Measurements from ENCODE around the gene NINL.
"Not testable (repeated sequence)": the region's sequence is repeated elsewhere in the genome, so short reads cannot be mapped to it uniquely, and the experiment has no call there.

NINL gene

DNA sequence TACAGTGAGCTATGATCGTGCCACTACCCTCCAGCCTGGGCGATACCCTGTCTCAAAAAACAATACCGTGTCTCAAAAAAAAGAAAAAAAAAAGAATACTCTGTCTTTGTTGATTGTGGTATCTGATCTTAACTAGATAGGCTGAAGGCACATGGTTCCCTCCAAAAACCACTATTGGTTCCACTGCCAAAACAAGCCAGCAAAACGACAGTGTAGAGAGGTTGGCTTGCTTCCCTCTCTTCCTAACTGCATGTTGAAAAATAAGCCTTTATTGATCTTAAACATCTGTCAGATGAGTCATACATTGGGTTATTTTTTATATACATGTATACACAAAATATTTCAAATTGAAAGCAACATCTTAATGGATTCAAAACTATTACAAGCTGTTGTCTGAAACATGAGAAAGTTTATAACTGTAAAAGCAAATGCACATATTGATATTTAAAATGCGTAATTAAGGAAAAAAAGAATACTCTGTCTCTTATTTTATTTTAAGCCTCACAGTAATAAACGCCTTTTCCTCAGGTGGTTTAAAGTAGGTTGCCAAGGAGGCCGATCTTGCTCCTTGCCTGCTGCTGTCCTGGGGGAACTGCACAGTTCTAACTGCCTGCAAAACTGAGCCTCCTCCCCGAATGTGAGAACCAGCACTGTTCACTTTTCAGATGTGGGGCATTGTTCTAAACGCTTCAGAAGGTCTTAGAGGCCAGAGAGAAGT lies 7.0 kb upstream of the NINL start:
- DNase-seq = no peak

GRCh38 chr20:25590778-25591177 lies 5.4 kb upstream of the NINL start:
- DNase-seq = not testable (repeated sequence)

- DNase-seq = no peak
Observed at GRCh38 chr20:25588491-25588890, 3.2 kb upstream of the NINL start.

DNA sequence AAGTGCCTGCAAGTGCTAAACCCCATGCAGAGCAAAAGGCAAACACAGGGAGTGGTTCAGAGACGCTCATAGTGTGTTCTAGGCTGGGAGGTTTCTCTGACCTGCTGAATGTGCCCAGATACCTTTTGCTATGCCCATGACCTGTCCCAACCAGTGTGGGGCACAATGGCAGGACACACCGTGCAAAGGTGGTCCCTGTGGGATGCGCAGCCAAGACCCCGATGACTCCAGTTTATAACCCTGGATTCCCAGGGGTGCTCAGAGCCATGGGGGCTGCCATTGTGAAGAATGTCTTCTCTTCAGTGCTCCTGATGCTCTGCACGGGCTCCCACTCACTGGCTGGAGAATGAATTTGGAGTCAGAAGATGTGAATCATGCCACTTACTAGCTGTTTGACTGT lies 2.2 kb upstream of the NINL start:
- DNase-seq = no peak

GRCh38 chr20:25586877-25587276 lies 1.5 kb upstream of the NINL start:
- no peak for DNase-seq

DNA sequence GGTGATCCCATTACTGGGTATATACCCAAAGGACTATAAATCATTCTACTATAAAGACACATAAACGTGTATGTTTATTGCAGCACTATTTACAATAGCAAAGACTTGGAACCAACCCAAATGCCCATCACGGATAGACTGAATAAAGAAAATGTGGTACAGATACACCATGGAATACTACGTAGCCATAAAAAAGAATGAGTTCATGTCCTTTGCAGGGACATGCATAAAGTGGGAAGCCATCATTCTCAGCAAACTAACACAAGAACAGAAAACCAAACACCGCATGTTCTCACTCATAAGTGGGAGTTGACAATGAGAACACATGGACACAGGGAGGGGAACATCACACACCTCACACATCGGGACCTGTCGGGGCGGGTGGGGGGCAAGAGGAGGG lies 1.7 kb downstream of the NINL start:
- not testable (repeated sequence) for DNase-seq

DNA sequence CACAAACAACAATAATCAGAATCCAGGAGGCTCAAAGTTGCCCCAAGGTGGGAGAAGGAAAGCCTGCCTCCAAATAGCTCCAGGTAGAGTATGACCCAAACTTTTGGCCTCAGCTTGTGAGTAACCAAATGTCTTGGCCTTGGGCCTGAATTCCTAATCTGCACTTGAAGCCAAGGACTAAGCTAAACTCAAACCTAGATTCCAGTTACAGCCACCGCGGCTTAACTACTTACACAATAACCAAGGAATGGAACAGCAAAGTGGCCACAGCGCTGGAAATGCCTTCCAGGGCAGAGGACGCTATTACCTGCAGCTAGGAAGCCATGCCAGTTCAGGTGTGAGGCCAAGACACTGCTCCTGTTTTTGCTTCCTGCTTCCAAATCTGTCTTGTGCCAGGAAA lies 4.6 kb downstream of the NINL start:
- DNase-seq = no peak

DNA sequence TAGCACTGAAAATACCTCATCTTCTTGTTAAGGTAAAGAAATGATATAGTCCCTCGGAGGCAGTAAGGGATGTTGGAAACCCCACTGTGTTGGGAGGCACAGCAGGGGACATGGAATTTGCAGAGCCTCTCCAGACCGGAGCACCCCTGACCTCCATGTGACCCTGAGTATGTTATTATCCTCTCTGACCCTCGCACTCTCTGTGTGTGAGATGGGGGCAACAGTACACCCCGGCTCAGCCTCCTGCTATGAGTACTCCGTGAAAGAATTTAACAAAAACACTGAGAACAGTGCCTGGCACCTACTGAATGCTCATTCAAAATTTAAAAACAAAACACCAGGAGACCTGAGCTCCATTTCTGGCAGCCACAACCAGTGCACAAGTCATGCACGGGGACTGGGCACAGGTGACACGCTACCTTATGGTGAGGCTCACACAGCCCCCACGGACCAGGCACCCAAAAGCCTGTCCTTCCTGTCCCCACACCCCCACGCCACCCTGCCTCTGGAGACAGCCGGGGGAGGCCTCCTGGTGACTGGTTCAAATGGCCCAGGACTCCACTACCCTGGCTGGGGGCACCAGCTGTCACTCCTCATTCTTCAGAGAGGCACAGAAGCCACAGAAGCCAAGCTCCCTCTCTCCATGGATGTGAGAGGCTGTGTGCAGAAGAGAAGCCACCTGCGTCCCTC lies 6.1 kb downstream of the NINL start:
- DNase-seq = no peak

GRCh38 chr20:25576783-25577530 lies 8.4 kb downstream of the NINL start:
- DNase-seq = no peak

- no peak for DNase-seq
Observed at GRCh38 chr20:25574411-25574810, 10.9 kb downstream of the NINL start.

GRCh38 chr20:25573288-25574251 lies 11.8 kb downstream of the NINL start:
- no peak for DNase-seq

DNA sequence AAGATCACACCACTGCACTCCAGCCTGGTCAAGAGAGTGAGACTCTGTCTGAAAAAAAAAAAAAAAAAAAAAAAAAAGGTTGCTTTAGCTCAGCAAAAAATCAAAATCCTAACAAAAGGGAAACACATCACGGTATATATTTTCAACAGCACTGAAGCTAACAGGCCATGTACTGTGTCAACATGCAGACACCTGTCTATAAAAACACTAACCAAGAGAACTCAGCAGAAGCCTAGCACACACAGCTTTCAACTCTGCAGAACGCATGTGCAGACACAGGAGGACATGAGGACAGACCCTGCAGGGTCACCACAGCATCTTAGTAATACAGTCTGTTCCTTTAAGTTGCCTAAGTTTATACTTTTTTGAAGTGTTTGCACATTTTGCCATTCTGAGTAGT lies 13.5 kb downstream of the NINL start:
- no peak for DNase-seq

DNA sequence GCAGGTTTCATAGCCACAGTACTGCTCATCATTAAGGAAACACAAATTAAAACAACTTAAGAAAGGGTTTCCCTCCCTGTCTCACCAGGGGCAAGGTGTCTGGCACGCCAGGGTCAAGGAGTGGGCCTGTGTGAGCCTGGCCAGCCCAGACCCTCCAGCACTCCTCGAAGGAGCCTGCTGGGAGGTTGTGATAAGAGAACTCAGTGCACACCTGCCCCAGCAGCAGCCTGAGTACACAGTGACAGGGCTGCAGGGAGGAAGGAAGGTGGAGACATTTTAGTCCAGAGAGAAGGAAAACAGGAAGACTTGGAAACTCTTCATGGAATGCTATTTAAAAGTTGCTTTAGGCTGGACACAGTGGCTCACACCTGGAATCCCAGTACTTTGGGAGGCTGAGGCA lies 14.1 kb downstream of the NINL start:
- no peak for DNase-seq

- no peak for DNase-seq
Observed at GRCh38 chr20:25570148-25570530, 15.2 kb downstream of the NINL start.

GRCh38 chr20:25567286-25567685 lies 18.0 kb downstream of the NINL start:
- no peak for DNase-seq

DNA sequence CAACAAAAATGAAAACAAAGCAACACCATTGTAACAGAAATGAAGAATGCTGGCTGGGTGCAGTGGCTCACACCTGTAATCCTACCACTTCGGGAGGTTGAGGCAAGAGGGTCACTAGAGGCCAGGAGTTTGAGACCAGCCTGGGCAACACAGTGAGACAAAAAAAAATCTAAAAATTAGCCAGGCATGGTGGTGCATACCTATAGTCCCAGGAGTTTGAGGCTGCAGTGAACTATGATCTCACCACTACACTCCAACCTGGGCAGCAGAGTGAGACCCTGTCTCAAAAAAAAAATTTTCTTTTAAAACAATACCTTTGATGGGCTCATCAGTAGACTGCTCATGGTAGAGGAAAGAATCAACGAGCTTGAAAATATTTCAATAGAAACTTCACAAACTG lies 18.5 kb downstream of the NINL start:
- DNase-seq = no peak

DNA sequence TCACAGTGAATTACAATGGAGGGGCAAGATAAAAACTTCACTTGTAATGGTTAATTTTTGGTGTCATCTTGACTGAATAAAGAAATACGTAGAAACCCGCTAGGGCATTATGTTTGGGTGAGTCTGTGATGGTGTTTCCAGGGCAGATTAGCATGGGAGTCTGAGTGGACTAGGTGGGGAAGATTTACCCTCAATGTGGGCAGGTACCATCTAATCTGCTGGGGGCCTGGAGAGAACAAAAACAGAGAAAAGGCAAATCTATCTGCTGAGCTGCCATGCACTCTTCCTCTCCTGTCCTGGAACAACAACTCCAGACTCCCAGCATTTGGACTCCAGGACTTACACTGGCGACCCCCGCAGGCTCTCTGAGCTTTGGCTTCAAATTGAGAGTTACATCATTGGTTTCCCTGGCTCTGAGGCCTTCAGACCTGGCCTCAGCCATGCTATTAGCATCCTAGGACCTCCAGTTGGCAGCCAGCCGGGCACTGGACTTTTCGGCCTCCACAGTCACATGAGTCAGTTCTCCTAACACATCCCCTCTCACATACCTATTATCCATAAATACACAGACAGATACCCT lies 19.7 kb downstream of the NINL start:
- DNase-seq = no peak

GRCh38 chr20:25563876-25564275 lies 21.5 kb downstream of the NINL start:
- DNase-seq = no peak

DNA sequence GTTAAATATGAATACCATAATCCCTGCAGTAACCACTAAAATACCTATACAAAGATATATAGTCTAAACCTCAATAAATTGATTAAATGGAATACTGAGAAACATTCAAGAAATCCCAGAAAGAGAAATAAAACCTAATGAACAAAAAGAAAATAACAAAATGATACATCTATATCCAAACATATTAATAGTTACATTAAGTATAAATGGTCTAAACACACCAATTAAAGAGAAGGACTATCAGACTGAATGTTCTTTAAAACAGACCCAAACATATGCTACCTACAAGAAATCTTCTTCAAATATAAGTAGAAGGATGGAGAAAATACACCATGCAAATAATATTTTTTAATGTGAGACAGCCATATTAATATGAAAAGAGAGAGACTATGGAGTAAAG lies 22.0 kb downstream of the NINL start:
- no peak for DNase-seq

- DNase-seq = not testable (repeated sequence)
Observed at GRCh38 chr20:25561771-25562170, 23.6 kb downstream of the NINL start.

DNA sequence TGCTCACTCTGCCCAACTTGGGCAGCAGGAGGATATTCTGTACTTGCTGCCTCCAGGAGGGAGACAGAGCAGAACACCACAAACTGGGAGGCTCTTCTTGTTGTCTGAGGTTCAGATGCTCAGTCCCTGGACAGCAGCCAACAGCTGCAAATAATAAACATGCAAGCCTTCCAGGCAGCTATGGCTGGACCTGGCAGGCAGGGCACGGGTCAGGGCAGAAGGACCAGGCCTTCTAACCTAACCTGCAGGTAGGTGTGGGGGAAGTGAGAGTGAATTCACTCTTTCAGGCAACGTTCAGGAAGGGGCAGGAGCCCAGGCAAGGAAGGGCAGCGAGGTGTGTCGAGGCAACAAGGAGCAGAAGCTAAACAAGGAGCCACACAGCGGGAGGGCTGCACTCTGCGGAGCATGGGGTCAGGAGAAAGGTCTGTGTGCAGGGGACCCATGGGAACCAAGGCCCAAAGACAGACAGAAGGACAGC lies 31.5 kb downstream of the NINL start:
- no peak for DNase-seq

- DNase-seq = no peak
Observed at GRCh38 chr20:25552977-25553376, 32.4 kb downstream of the NINL start.

All from hippocampal formation (tissue), 2 donors.